GM23338 (cell line): Measurements from ENCODE around the gene ZDHHC18. TPM values are rescaled to one million over a fixed set of nuclear protein-coding genes. Genes with fewer than 3 reads are reported as not detected.

ENCODE experiments used
- ATAC-seq: fragments of 200-7000 bp; cut with Tn5 transposase; 3 replicates; pipeline ENCODE4 v1.9.1; 2020
- DNase-seq: peaks from one replicate; pipeline ENCODE4 v3.0.0-alpha.2; 2015; ENCODE audit warnings: low spot score
- H2AFZ ChIP-seq: fragments of 200-600 bp; sonication (generic); 2 replicates; pipeline ENCODE4 v1.8.0; 2016; ENCODE audit warnings: antibody characterized with exemption, mild to moderate bottlenecking, moderate library complexity
- H3F3A ChIP-seq: fragments of 200-600 bp; sonication (generic); replicated peaks from 2 replicates; pipeline ENCODE4 v1.8.0; 2017; ENCODE audit warnings: antibody characterized with exemption, mixed run types, low read depth
- H3K27ac ChIP-seq: fragments of 200-600 bp; sonication (generic); 2 replicates; pipeline ENCODE4 v1.6.1; 2016; ENCODE audit warnings: low read depth
- H3K27me3 ChIP-seq: fragments of 200-600 bp; sonication (generic); 2 replicates; pipeline ENCODE4 v1.8.0; 2016; ENCODE audit warnings: mild to moderate bottlenecking, mixed run types, moderate library complexity; ENCODE audit not compliant: insufficient read depth
- H3K36me3 ChIP-seq: fragments of 200-600 bp; sonication (generic); 2 replicates; pipeline ENCODE4 v1.8.0; 2016; ENCODE audit warnings: mild to moderate bottlenecking; ENCODE audit not compliant: insufficient read depth
- H3K4me1 ChIP-seq: fragments of 200-600 bp; sonication (generic); 2 replicates; pipeline ENCODE4 v1.8.0; 2016; ENCODE audit warnings: mild to moderate bottlenecking, moderate library complexity; ENCODE audit not compliant: insufficient read depth
- H3K4me2 ChIP-seq: fragments of 200-600 bp; sonication (generic); 2 replicates; pipeline ENCODE4 v1.7.1; 2017; ENCODE audit warnings: mixed run types
- H3K4me3 ChIP-seq: fragments of 200-600 bp; sonication (generic); 2 replicates; pipeline ENCODE4 v1.6.1; 2016; ENCODE audit warnings: mixed run types
- H3K79me2 ChIP-seq: fragments of 200-600 bp; sonication (generic); replicated peaks from 2 replicates; pipeline ENCODE4 v1.8.0; 2017; ENCODE audit warnings: mild to moderate bottlenecking; ENCODE audit not compliant: insufficient read depth
- H3K9me2 ChIP-seq: fragments of 200-600 bp; sonication (generic); 2 replicates; pipeline ENCODE4 v1.8.0; 2017; ENCODE audit not compliant: insufficient read depth
- H4K20me1 ChIP-seq: fragments of 200-600 bp; sonication (generic); replicated peaks from 2 replicates; pipeline ENCODE4 v1.8.0; 2017; ENCODE audit warnings: mild to moderate bottlenecking; ENCODE audit not compliant: insufficient read depth
- H3K27ac Mint-ChIP-seq: 2 replicates; pipeline ENCODE4 v1.8.0; 2020; ENCODE audit warnings: inconsistent platforms, mild to moderate bottlenecking, moderate library complexity, mixed read lengths
- H3K27me3 Mint-ChIP-seq: 3 replicates; pipeline ENCODE4 v1.8.0; 2022; ENCODE audit warnings: low read depth, mild to moderate bottlenecking, moderate library complexity, mixed read lengths, inconsistent platforms; ENCODE audit not compliant: insufficient read depth, poor library complexity
- H3K36me3 Mint-ChIP-seq: 3 replicates; pipeline ENCODE4 v1.8.0; 2021; ENCODE audit warnings: low read depth, mild to moderate bottlenecking, inconsistent platforms, moderate library complexity, mixed read lengths
- H3K4me1 Mint-ChIP-seq: 3 replicates; pipeline ENCODE4 v1.8.0; 2020; ENCODE audit warnings: mild to moderate bottlenecking, inconsistent platforms, mixed read lengths
- H3K4me3 Mint-ChIP-seq: 3 replicates; pipeline ENCODE4 v1.8.0; 2021; ENCODE audit warnings: moderate library complexity, mild to moderate bottlenecking, inconsistent platforms, mixed read lengths
- H3K9me3 Mint-ChIP-seq: 3 replicates; pipeline ENCODE4 v1.8.0; 2020; ENCODE audit warnings: moderate library complexity, mild to moderate bottlenecking, inconsistent platforms, mixed read lengths
- CREB1 ChIP-seq: fragments of 250-450 bp; sonication (Bioruptor Pico); IDR thresholded peaks from 2 replicates; pipeline ENCODE4 v1.5.0; 2020; ENCODE audit warnings: low read depth, mild to moderate bottlenecking, moderate library complexity
- EZH2 ChIP-seq: fragments of 200-600 bp; sonication (generic); IDR thresholded peaks from one replicate; pipeline ENCODE4 v1.8.0; 2017; ENCODE audit warnings: antibody characterized with exemption, mild to moderate bottlenecking, low read depth; ENCODE audit not compliant: unreplicated experiment
- EZH2phosphoT487 ChIP-seq: fragments of 200-600 bp; sonication (generic); IDR thresholded peaks from one replicate; pipeline ENCODE4 v1.8.1; 2018; ENCODE audit warnings: antibody characterized with exemption; ENCODE audit not compliant: unreplicated experiment
- JUNB ChIP-seq: IDR thresholded peaks from one replicate; pipeline ENCODE4 v1.6.1; 2016; ENCODE audit warnings: antibody characterized with exemption; ENCODE audit not compliant: unreplicated experiment
- NANOG ChIP-seq: IDR thresholded peaks from 2 replicates; pipeline ENCODE4 v1.6.1; 2016; ENCODE audit warnings: antibody characterized with exemption, borderline replicate concordance
- POLR2AphosphoS5 ChIP-seq: IDR thresholded peaks from 2 replicates; pipeline ENCODE4 v1.6.1; 2016; ENCODE audit warnings: antibody characterized with exemption, low read depth
- STAT1 ChIP-seq: IDR thresholded peaks from one replicate; pipeline ENCODE4 v1.6.1; 2016; ENCODE audit warnings: antibody characterized with exemption; ENCODE audit not compliant: unreplicated experiment
- ZNF114 ChIP-seq: fragments of 250-450 bp; sonication (Bioruptor Pico); IDR thresholded peaks from 2 replicates; pipeline ENCODE4 v1.5.0; 2020; ENCODE audit warnings: mild to moderate bottlenecking, moderate library complexity
- ZNF331 ChIP-seq: fragments of 250-450 bp; sonication (Bioruptor Pico); IDR thresholded peaks from 2 replicates; pipeline ENCODE4 v1.5.0; 2020; ENCODE audit warnings: low read depth, mild to moderate bottlenecking, moderate library complexity
- polyA plus RNA-seq: library from polyadenylated mRNA; unstranded; fragments of >200 nt; fragmentation: Nextera tagmentation; extraction: Ambion mirVana; gene quantifications from 2 replicates; pipeline ENCODE4 v1.2.1, GENCODE V29; 2016
- total RNA-seq: library from RNA; depleted of rRNA; stranded (reverse); fragments of >200 nt; shearing (Covaris generic); gene quantifications from 2 replicates; pipeline ENCODE4 v1.2.3, GENCODE V29; 2014
- TF ChIP-seq, protein P1 (sequence below): IDR thresholded peaks from one replicate; pipeline ENCODE4 v1.6.1; 2018; ENCODE audit warnings: antibody characterized with exemption; ENCODE audit not compliant: unreplicated experiment
- TF ChIP-seq, protein P2 (sequence below): IDR thresholded peaks from 2 replicates; pipeline ENCODE4 v1.6.1; 2016; ENCODE audit warnings: antibody characterized with exemption
- TF ChIP-seq, protein P3 (sequence below), 2 experiments: fragments of 200-600 bp in 1 of 2; sonication (generic) in 1 of 2; conservative IDR thresholded peaks; 2 replicates each; pipeline versions ENCODE4 v1.5.1 to v1.6.1; 2016 to 2017; ENCODE audit warnings: antibody characterized with exemption in 2 of 2, low read depth in 2 of 2, mild to moderate bottlenecking in 2 of 2, moderate library complexity in 1 of 2

The ZDHHC18 gene
- total and polyA plus RNA-seq, 2 experiments from 2014 or later = 6.3 to 26.8 TPM

DNA sequence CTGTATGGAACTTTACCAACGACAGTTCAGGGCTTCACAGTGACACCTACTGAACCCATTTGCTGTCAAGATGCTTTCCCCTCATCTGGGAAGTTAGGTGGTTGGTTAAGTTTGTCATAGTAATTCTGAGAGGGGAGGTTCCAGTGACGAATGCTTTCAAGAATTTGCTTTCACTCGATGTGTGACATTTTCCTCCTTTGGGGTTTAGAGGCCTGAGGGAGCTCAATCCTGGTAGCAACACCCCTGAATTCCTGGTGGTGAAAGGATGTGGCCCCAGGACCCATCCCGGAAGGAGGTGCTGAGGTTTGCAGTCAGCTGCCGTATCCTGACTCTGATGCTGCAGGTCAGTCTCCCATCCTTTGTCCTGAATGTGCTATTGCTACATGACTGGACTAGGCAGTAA, 35.9 kb upstream of the ZDHHC18 start:
- no peak overlapping the region for H3K4me3 Mint-ChIP-seq
- TF ChIP-seq EZH2phosphoT487 (no peak), NANOG (no peak)
- TF ChIP-seq, protein P1, sequence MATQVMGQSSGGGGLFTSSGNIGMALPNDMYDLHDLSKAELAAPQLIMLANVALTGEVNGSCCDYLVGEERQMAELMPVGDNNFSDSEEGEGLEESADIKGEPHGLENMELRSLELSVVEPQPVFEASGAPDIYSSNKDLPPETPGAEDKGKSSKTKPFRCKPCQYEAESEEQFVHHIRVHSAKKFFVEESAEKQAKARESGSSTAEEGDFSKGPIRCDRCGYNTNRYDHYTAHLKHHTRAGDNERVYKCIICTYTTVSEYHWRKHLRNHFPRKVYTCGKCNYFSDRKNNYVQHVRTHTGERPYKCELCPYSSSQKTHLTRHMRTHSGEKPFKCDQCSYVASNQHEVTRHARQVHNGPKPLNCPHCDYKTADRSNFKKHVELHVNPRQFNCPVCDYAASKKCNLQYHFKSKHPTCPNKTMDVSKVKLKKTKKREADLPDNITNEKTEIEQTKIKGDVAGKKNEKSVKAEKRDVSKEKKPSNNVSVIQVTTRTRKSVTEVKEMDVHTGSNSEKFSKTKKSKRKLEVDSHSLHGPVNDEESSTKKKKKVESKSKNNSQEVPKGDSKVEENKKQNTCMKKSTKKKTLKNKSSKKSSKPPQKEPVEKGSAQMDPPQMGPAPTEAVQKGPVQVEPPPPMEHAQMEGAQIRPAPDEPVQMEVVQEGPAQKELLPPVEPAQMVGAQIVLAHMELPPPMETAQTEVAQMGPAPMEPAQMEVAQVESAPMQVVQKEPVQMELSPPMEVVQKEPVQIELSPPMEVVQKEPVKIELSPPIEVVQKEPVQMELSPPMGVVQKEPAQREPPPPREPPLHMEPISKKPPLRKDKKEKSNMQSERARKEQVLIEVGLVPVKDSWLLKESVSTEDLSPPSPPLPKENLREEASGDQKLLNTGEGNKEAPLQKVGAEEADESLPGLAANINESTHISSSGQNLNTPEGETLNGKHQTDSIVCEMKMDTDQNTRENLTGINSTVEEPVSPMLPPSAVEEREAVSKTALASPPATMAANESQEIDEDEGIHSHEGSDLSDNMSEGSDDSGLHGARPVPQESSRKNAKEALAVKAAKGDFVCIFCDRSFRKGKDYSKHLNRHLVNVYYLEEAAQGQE = no peak
- H3K4me1 Mint-ChIP-seq = peaks cover 23% of the 10 kb centered on the region
- Histone ChIP-seq H3K27me3 (no peaks in the 10 kb centered on the region), H3K79me2 (no peaks in the 10 kb centered on the region), H3K4me3 (no peak overlapping the region), H2AFZ (no peak overlapping the region), H3K4me2 (no peak overlapping the region), H3K4me1 (peaks cover 25% of the 10 kb centered on the region), H3K36me3 (no peaks in the 10 kb centered on the region), H3K27ac (no peak overlapping the region), H4K20me1 (peaks cover 4% of the 10 kb centered on the region), H3K9me2 (no peaks in the 10 kb centered on the region), H3F3A (peaks cover 13% of the 10 kb centered on the region; the same call in 1 of the 2 replicates)
- no peaks in the 10 kb centered on the region; the same call in 1 of the 3 replicates for H3K9me3 Mint-ChIP-seq
- ATAC-seq = no peak
- no peak for DNase-seq
- peaks cover 11% of the 10 kb centered on the region; the same call in 2 of the 3 replicates for H3K36me3 Mint-ChIP-seq
- H3K27ac Mint-ChIP-seq = no peak overlapping the region
- peaks cover 13% of the 10 kb centered on the region for H3K27me3 Mint-ChIP-seq

DNA sequence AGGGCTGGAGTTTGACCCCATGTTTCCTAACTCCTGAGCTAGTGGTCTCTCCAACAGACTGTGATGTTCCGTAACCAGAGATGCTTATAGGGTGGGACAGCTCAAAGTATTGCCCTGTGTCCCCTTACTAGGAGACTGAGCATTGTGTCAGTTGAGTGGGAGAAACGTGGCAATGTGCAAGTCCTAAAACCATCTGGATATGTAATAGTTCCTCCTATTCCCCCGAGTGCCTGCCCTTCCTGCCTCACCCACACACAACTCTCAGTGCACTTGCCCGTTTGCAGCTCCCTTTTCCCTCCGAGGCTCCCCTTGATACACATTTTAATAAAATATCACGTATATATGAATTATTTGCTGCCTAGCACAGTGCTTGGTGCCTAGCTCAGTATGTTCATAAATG, 35.3 kb upstream of the ZDHHC18 start:
- Histone ChIP-seq H3K4me2 (no peak overlapping the region), H3K79me2 (no peaks in the 10 kb centered on the region), H3K4me3 (no peak overlapping the region), H3K9me2 (no peaks in the 10 kb centered on the region), H3K36me3 (no peaks in the 10 kb centered on the region), H3K27me3 (no peaks in the 10 kb centered on the region), H3F3A (peaks cover 13% of the 10 kb centered on the region; the same call in 1 of the 2 replicates), H3K4me1 (peaks cover 19% of the 10 kb centered on the region), H3K27ac (no peak overlapping the region), H2AFZ (no peak overlapping the region), H4K20me1 (peaks cover 4% of the 10 kb centered on the region)
- no peaks in the 10 kb centered on the region; the same call in 1 of the 3 replicates for H3K9me3 Mint-ChIP-seq
- H3K36me3 Mint-ChIP-seq = peaks cover 11% of the 10 kb centered on the region; the same call in 2 of the 3 replicates
- no peak overlapping the region for H3K4me3 Mint-ChIP-seq
- DNase-seq (no peak), ATAC-seq (no peak)
- H3K27me3 Mint-ChIP-seq = peaks cover 10% of the 10 kb centered on the region
- H3K27ac Mint-ChIP-seq = no peak overlapping the region
- peaks cover 17% of the 10 kb centered on the region for H3K4me1 Mint-ChIP-seq
- TF ChIP-seq, protein P1 = no peak
- TF ChIP-seq JUNB (no peak), EZH2phosphoT487 (no peak), ZNF114 (CRISPR knock-in tag) (no peak), CREB1 (CRISPR knock-in tag) (no peak), ZNF331 (no peak), POLR2AphosphoS5 (no peak), EZH2 (no peak), NANOG (no peak), STAT1 (no peak)
- TF ChIP-seq, protein P2, sequence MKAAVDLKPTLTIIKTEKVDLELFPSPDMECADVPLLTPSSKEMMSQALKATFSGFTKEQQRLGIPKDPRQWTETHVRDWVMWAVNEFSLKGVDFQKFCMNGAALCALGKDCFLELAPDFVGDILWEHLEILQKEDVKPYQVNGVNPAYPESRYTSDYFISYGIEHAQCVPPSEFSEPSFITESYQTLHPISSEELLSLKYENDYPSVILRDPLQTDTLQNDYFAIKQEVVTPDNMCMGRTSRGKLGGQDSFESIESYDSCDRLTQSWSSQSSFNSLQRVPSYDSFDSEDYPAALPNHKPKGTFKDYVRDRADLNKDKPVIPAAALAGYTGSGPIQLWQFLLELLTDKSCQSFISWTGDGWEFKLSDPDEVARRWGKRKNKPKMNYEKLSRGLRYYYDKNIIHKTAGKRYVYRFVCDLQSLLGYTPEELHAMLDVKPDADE = no peak
- TF ChIP-seq, protein P3, sequence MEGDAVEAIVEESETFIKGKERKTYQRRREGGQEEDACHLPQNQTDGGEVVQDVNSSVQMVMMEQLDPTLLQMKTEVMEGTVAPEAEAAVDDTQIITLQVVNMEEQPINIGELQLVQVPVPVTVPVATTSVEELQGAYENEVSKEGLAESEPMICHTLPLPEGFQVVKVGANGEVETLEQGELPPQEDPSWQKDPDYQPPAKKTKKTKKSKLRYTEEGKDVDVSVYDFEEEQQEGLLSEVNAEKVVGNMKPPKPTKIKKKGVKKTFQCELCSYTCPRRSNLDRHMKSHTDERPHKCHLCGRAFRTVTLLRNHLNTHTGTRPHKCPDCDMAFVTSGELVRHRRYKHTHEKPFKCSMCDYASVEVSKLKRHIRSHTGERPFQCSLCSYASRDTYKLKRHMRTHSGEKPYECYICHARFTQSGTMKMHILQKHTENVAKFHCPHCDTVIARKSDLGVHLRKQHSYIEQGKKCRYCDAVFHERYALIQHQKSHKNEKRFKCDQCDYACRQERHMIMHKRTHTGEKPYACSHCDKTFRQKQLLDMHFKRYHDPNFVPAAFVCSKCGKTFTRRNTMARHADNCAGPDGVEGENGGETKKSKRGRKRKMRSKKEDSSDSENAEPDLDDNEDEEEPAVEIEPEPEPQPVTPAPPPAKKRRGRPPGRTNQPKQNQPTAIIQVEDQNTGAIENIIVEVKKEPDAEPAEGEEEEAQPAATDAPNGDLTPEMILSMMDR (conservative IDR thresholded peaks at IDR 0.05; ENCODE audit: low read depth in 2 of 2) = no peak
